ENCODE measurements around the gene VEGFB. TPM values are rescaled to one million over a fixed set of nuclear protein-coding genes. Genes with fewer than 3 reads are reported as not detected.

Gene VEGFB
- total and polyA plus RNA-seq, 2 of the 8 experiments (the other 6 are each of a cell fraction or from before 2014, with no cell fraction given) = 9.3 to 49.6 TPM

DNA sequence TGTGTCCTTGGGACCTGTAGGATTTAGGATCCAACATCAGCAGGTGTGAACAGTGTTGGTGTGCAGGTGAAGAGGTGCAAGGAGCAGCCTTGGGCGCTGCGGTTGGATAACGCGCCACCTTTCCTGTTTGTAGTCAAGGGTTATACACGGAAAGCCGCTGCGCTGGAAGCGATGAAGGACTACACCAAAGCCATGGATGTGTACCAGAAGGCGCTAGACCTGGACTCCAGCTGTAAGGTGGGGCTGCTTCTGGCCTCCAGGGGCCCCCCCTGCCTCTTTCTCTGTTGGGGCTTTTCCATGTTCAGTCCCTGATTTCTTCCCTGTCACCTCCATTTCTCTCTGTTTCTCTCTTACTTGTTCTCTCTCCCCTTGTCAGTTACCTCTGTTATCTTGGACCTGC lies 31.4 kb upstream of the VEGFB start (continued):
- TF ChIP-seq TBP (IDR thresholded peaks at IDR 0.05; ENCODE audit: low read depth, low read length) (no peak), RNF2 (IDR thresholded peaks at IDR 0.05; ENCODE audit: borderline replicate concordance, low read depth, low read length, missing control alignments, poor library complexity, severe bottlenecking) (no peak), CHD7 (IDR thresholded peaks at IDR 0.05; ENCODE audit: insufficient replicate concordance, low read length) (no peak), ZNF274 (IDR thresholded peaks at IDR 0.05; ENCODE audit: borderline replicate concordance, extremely low read depth, low read length) (no peak), E2F6 (IDR thresholded peaks at IDR 0.05) (no peak), FOSL1 (IDR thresholded peaks at IDR 0.05; ENCODE audit: insufficient read depth, low read depth, low read length) (no peak)

Data from H1 (cell line).